ENCODE measurements around the gene CBY1. TPM values are rescaled to one million over a fixed set of nuclear protein-coding genes. Genes with fewer than 3 reads are reported as not detected.

CBY1 gene
- total and polyA plus RNA-seq, 8 donors = 1.8 to 43.6 (median 27.6) TPM

GRCh38 chr22:38705235-38706100 is 49.0 kb downstream of the CBY1 start, which contains the start of gene GTPBP1:
Gene GTPBP1, plus strand, starts transcription at chr22:38705944. Its CDS starts 12 bp downstream, at chr22:38705956.
- Histone ChIP-seq H3K27ac (peak within 1 kb of the TSS; percentile 96 to 100 (median 98)), H3K4me3 (peak within 1 kb of the TSS; percentile 80 to 92 (median 88)), H3K27me3 (no peaks in the 10 kb centered on the region), H3K4me1 (peaks cover 39 to 55% (median 44%) of the 10 kb centered on the region in 4 donors), H3K9me3 (no peaks in the 10 kb centered on the region), H3K36me3 (peaks cover 0 to 15% (median 11%) of the 10 kb centered on the region in 4 donors)
- intact Hi-C loops (cut with DNase I; ENCODE audit: low total_unique reads) = no loop called here
- TF ChIP-seq CTCF (IDR thresholded peaks at IDR 0.05) = no peak
- TF ChIP-seq POLR2AphosphoS5 (IDR thresholded peaks at IDR 0.05) = peak; percentile 81 to 90 (median 84)
- peak in 2 of 4 donors; percentile 39 to 75 for TF ChIP-seq POLR2A (IDR thresholded peaks at IDR 0.05)
- WGBS, 5 donors = 0% methylated on average over 26 to 55 of the region's 55 CpGs
- DNase-seq = peak; percentile 98 to 100

- Histone ChIP-seq H3K36me3 (peaks cover 0 to 20% (median 17%) of the 10 kb centered on the region in 4 donors), H3K9me3 (no peaks in the 10 kb centered on the region), H3K27ac (peak overlapping the region; percentile 96 to 100 (median 98)), H3K27me3 (no peaks in the 10 kb centered on the region), H3K4me3 (peak overlapping the region; percentile 80 to 92 (median 88)), H3K4me1 (peaks cover 38 to 63% (median 44%) of the 10 kb centered on the region in 4 donors)
- TF ChIP-seq POLR2AphosphoS5 (IDR thresholded peaks at IDR 0.05) = no peak
- no peak for TF ChIP-seq POLR2A (IDR thresholded peaks at IDR 0.05)
- TF ChIP-seq EP300 (IDR thresholded peaks at IDR 0.05) = no peak
- no peak for TF ChIP-seq CTCF (IDR thresholded peaks at IDR 0.05)
- intact Hi-C loops (cut with DNase I; ENCODE audit: low total_unique reads) = no loop called here
- 0 to 1% (median 0%) methylated on average over 27 to 79 of the region's 80 CpGs for WGBS, 5 donors
- DNase-seq = peak; percentile 60 to 75
Observed at GRCh38 chr22:38706101-38706900, 49.9 kb downstream of the CBY1 start.

- intact Hi-C loops (cut with DNase I; ENCODE audit: low total_unique reads) = no loop called here
- H3K27ac ChIP-seq = peak overlapping the region; percentile 96 to 100 (median 98)
- 0 to 2% (median 1%) methylated on average over 4 of the region's 4 CpGs for WGBS, 5 donors
Observed at GRCh38 chr22:38706901-38707195, 50.4 kb downstream of the CBY1 start.

More at GRCh38 chr22:38706901-38707195, 50.4 kb downstream of the CBY1 start:
- DNase-seq = no peak
- H3K4me1 ChIP-seq = peaks cover 32 to 63% (median 39%) of the 10 kb centered on the region in 4 donors
- TF ChIP-seq POLR2AphosphoS5 (IDR thresholded peaks at IDR 0.05) (no peak), CTCF (IDR thresholded peaks at IDR 0.05) (no peak), EP300 (IDR thresholded peaks at IDR 0.05) (no peak), POLR2A (IDR thresholded peaks at IDR 0.05) (no peak)
- H3K36me3 ChIP-seq = peaks cover 0 to 21% (median 17%) of the 10 kb centered on the region in 4 donors
- no peaks in the 10 kb centered on the region for H3K27me3 ChIP-seq
- no peaks in the 10 kb centered on the region for H3K9me3 ChIP-seq
- peak overlapping the region; percentile 80 to 92 (median 88) for H3K4me3 ChIP-seq
